Peyer's patch (tissue), 4 donors: Measurements from ENCODE around the gene AGAP1. TPM values are rescaled to one million over a fixed set of nuclear protein-coding genes. Genes with fewer than 3 reads are reported as not detected.

Experiments used
- DNase-seq, 3 donors: peaks; one replicate each; pipeline ENCODE4 v3.0.0-alpha.2; 2017 to 2019
- H3K27ac ChIP-seq, 4 donors: fragments of 200-600 bp; sonication (generic); one replicate each; pipeline ENCODE4 v1.5.1; 2016 to 2019
- H3K27me3 ChIP-seq, 2 donors: fragments of 200-600 bp; sonication (generic); one replicate each; pipeline ENCODE4 v1.5.1; 2019
- H3K36me3 ChIP-seq, 3 donors: fragments of 200-600 bp; sonication (generic); one replicate each; pipeline ENCODE4 v1.5.1; 2016 to 2019
- H3K4me1 ChIP-seq, 4 donors: fragments of 200-600 bp; sonication (generic); one replicate each; pipeline ENCODE4 v1.5.1; 2016 to 2019
- H3K4me3 ChIP-seq, 4 donors: fragments of 200-600 bp; sonication (generic); 1 replicate in 3 of 4; 2 replicates in 1 of 4; pipeline ENCODE4 v1.5.1; 2016 to 2019; ENCODE audit warnings: mild to moderate bottlenecking in 1 of 4
- H3K9me3 ChIP-seq, 4 donors: fragments of 200-600 bp; sonication (generic); one replicate each; pipeline ENCODE4 v1.5.1; 2016 to 2019; ENCODE audit warnings: mild to moderate bottlenecking in 1 of 4
- CTCF ChIP-seq, 6 experiments: fragments of 450-650 bp in 4 of 6; fragments of 200-600 bp in 2 of 6; sonication (generic) in 1 of 6; IDR thresholded peaks; one replicate each; pipeline ENCODE4 v1.5.1; 2017 to 2019; ENCODE audit warnings: antibody characterized with exemption in 6 of 6, mild to moderate bottlenecking in 3 of 6, moderate library complexity in 1 of 6
- POLR2A ChIP-seq, 2 donors: fragments of 450-650 bp; IDR thresholded peaks; one replicate each; pipeline ENCODE4 v1.5.1; 2017; ENCODE audit warnings: antibody characterized with exemption in 2 of 2, mild to moderate bottlenecking in 2 of 2, moderate library complexity in 2 of 2
- total RNA-seq, 4 donors: library from RNA; depleted of rRNA; stranded (reverse); fragments of >200 nt; gene quantifications; one replicate each; pipeline ENCODE4 v1.1.0, GENCODE V29; 2016

AGAP1 gene
- total RNA-seq, 4 donors from 2014 or later = 55.7 to 79.1 (median 66.9) TPM

GRCh38 chr2:235898766-235899165 lies 404.9 kb downstream of the AGAP1 start:
- no peak overlapping the region for H3K27ac ChIP-seq
- no peaks in the 10 kb centered on the region for H3K9me3 ChIP-seq
- no peaks in the 10 kb centered on the region for H3K4me1 ChIP-seq
- no peak overlapping the region for H3K4me3 ChIP-seq
- TF ChIP-seq CTCF (IDR thresholded peaks at IDR 0.05) (no peak), POLR2A (IDR thresholded peaks at IDR 0.05) (no peak)
- DNase-seq = no peak
- H3K27me3 ChIP-seq = no peaks in the 10 kb centered on the region
- H3K36me3 ChIP-seq = peaks cover 0 to 8% (median 0%) of the 10 kb centered on the region in 3 donors

- H3K4me3 ChIP-seq = no peak overlapping the region
- H3K36me3 ChIP-seq = no peaks in the 10 kb centered on the region
- DNase-seq = no peak
- TF ChIP-seq POLR2A (IDR thresholded peaks at IDR 0.05) (no peak), CTCF (IDR thresholded peaks at IDR 0.05) (no peak)
- H3K27ac ChIP-seq = no peak overlapping the region
- no peaks in the 10 kb centered on the region for H3K9me3 ChIP-seq
- no peaks in the 10 kb centered on the region for H3K4me1 ChIP-seq
- H3K27me3 ChIP-seq = no peaks in the 10 kb centered on the region
These were observed 406.8 kb downstream of the AGAP1 start for GRCh38 chr2:235900631-235901030.

- Histone ChIP-seq H3K9me3 (no peaks in the 10 kb centered on the region), H3K27me3 (no peaks in the 10 kb centered on the region), H3K27ac (no peak overlapping the region), H3K4me3 (no peak overlapping the region), H3K4me1 (no peaks in the 10 kb centered on the region), H3K36me3 (no peaks in the 10 kb centered on the region)
- no peak for TF ChIP-seq POLR2A (IDR thresholded peaks at IDR 0.05)
- no peak for TF ChIP-seq CTCF (IDR thresholded peaks at IDR 0.05)
- DNase-seq = no peak
These were observed 407.4 kb downstream of the AGAP1 start for GRCh38 chr2:235901243-235901642.

GRCh38 chr2:235903782-235904584 lies 410.1 kb downstream of the AGAP1 start:
- no peak overlapping the region for H3K27ac ChIP-seq
- TF ChIP-seq CTCF (IDR thresholded peaks at IDR 0.05) (no peak), POLR2A (IDR thresholded peaks at IDR 0.05) (no peak)
- H3K4me3 ChIP-seq = no peak overlapping the region
- DNase-seq = no peak
- no peaks in the 10 kb centered on the region for H3K4me1 ChIP-seq
- no peaks in the 10 kb centered on the region for H3K27me3 ChIP-seq
- no peaks in the 10 kb centered on the region for H3K9me3 ChIP-seq
- H3K36me3 ChIP-seq = peaks cover 0 to 5% (median 0%) of the 10 kb centered on the region in 3 donors

GRCh38 chr2:235904585-235904931 lies 410.7 kb downstream of the AGAP1 start:
- peaks cover 0 to 8% (median 0%) of the 10 kb centered on the region in 3 donors for H3K36me3 ChIP-seq
- no peaks in the 10 kb centered on the region for H3K9me3 ChIP-seq
- H3K27me3 ChIP-seq = no peaks in the 10 kb centered on the region
- no peak for DNase-seq
- no peak overlapping the region for H3K4me3 ChIP-seq
- TF ChIP-seq POLR2A (IDR thresholded peaks at IDR 0.05) = no peak
- no peak for TF ChIP-seq CTCF (IDR thresholded peaks at IDR 0.05)
- H3K27ac ChIP-seq = no peak overlapping the region
- no peaks in the 10 kb centered on the region for H3K4me1 ChIP-seq
